Tibial nerve (tissue), 4 donors: Measurements from ENCODE around the gene AFF3. TPM values are rescaled to one million over a fixed set of nuclear protein-coding genes. Genes with fewer than 3 reads are reported as not detected.

Source experiments
- DNase-seq, 2 donors: peaks; one replicate each; pipeline ENCODE4 v3.0.0-alpha.2; 2019; ENCODE audit warnings: low spot score in 2 of 2
- H3K27ac ChIP-seq, 4 donors: fragments of 200-600 bp; sonication (generic) in 3 of 4; one replicate each; pipeline ENCODE4 v1.5.1; 2017 to 2019; ENCODE audit warnings: mild to moderate bottlenecking in 1 of 4
- H3K27me3 ChIP-seq, 2 donors: fragments of 200-600 bp; sonication (generic) in 1 of 2; one replicate each; pipeline versions ENCODE4 v1.5.1 to v1.6.0; 2017 to 2019
- H3K36me3 ChIP-seq, 3 donors: fragments of 200-600 bp; sonication (generic); one replicate each; pipeline ENCODE4 v1.5.1; 2018 to 2019
- H3K4me1 ChIP-seq, 4 donors: fragments of 200-600 bp; sonication (generic) in 3 of 4; one replicate each; pipeline ENCODE4 v1.5.1; 2017 to 2019
- H3K4me3 ChIP-seq, 4 donors: fragments of 200-600 bp; sonication (generic) in 3 of 4; one replicate each; pipeline ENCODE4 v1.5.1; 2017 to 2019; ENCODE audit warnings: mild to moderate bottlenecking in 1 of 4, moderate library complexity in 1 of 4
- H3K9me3 ChIP-seq, 4 donors: fragments of 200-600 bp; sonication (generic) in 3 of 4; one replicate each; pipeline ENCODE4 v1.5.1; 2017 to 2019
- EP300 ChIP-seq, 2 donors: sonication (generic); formaldehyde crosslinking; IDR thresholded peaks; one replicate each; pipeline ENCODE4 v1.6.1; 2017; ENCODE audit warnings: antibody characterized with exemption in 2 of 2, mild to moderate bottlenecking in 1 of 2
- POLR2A ChIP-seq, 2 donors: fragments of 450-650 bp; IDR thresholded peaks; one replicate each; pipeline ENCODE4 v1.6.1; 2017; ENCODE audit warnings: antibody characterized with exemption in 2 of 2, mild to moderate bottlenecking in 2 of 2, moderate library complexity in 2 of 2
- WGBS, 2 donors: methylation state at CpG; one replicate each; pipeline ENCODE4 v1.1.5; 2018; 5-methylcytosine and 5-hydroxymethylcytosine counted together
- total RNA-seq, 4 donors: library from RNA; depleted of rRNA; stranded (reverse); fragments of >200 nt; gene quantifications; one replicate each; pipeline ENCODE4 v1.1.0, GENCODE V29; 2016
- TF ChIP-seq, protein P1 (sequence below), 5 experiments: fragments of 200-600 bp in 3 of 5; fragments of 450-650 bp in 2 of 5; sonication (generic) in 3 of 5; IDR thresholded peaks; one replicate each; pipeline ENCODE4 v1.5.1; 2016 to 2019; ENCODE audit warnings: antibody characterized with exemption in 5 of 5, mild to moderate bottlenecking in 3 of 5, moderate library complexity in 2 of 5

AFF3 gene
- total RNA-seq, 4 donors from 2014 or later: 7.2 to 36.0 (median 21.4) TPM

DNA sequence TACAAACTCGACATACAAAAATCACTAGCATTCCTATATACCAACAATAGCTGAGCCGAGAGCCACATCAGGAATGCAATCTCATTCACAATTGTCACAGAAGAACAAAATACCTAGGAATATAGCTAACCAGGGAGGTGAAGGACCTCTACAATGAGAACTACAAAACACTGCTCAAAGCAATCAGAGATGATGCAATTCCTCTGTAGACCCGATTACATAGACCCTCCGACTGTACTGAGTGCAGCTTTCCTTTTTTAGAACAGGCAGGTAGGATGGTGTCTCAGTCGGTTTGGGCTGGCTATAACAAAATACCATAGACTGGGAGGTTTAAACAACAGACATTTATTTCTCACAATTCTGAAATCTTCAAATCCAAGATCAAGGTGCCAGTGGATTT, 513.1 kb downstream of the AFF3 start:
- Histone ChIP-seq H3K27ac (no peak overlapping the region), H3K36me3 (no peaks in the 10 kb centered on the region), H3K4me1 (no peaks in the 10 kb centered on the region), H3K9me3 (peaks cover 0 to 5% (median 0%) of the 10 kb centered on the region in 4 donors), H3K4me3 (no peak overlapping the region), H3K27me3 (no peaks in the 10 kb centered on the region)
- TF ChIP-seq, protein P1, sequence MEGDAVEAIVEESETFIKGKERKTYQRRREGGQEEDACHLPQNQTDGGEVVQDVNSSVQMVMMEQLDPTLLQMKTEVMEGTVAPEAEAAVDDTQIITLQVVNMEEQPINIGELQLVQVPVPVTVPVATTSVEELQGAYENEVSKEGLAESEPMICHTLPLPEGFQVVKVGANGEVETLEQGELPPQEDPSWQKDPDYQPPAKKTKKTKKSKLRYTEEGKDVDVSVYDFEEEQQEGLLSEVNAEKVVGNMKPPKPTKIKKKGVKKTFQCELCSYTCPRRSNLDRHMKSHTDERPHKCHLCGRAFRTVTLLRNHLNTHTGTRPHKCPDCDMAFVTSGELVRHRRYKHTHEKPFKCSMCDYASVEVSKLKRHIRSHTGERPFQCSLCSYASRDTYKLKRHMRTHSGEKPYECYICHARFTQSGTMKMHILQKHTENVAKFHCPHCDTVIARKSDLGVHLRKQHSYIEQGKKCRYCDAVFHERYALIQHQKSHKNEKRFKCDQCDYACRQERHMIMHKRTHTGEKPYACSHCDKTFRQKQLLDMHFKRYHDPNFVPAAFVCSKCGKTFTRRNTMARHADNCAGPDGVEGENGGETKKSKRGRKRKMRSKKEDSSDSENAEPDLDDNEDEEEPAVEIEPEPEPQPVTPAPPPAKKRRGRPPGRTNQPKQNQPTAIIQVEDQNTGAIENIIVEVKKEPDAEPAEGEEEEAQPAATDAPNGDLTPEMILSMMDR (IDR thresholded peaks at IDR 0.05): no peak
- no peak for TF ChIP-seq EP300 (IDR thresholded peaks at IDR 0.05)
- TF ChIP-seq POLR2A (IDR thresholded peaks at IDR 0.05): no peak
- DNase-seq: no peak
- 87 to 91% methylated on average over 5 of the region's 5 CpGs for WGBS, 2 donors

DNA sequence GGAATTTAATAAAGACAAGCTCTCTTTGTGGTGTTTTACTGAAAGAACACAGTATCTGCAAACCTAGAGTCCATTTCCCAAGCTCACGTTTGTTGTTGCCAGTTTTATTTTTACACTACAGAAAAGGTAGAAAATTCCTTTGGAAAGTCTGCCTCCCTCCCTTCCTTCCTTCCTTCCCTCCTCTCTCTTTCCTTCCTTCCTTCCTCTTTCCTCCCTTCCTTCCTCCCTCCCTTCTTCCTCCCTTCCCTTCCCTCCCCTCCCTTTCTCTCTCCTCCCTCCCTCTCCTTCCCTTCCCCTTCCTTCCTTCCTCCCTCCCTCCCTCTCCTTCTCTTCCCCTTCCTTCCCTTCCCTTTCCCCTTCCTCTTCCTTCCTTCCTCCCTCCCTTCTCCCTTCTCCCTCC, 516.2 kb downstream of the AFF3 start:
- TF ChIP-seq, protein P1 (IDR thresholded peaks at IDR 0.05): no peak
- no peak for TF ChIP-seq POLR2A (IDR thresholded peaks at IDR 0.05)
- no peak for TF ChIP-seq EP300 (IDR thresholded peaks at IDR 0.05)

DNA sequence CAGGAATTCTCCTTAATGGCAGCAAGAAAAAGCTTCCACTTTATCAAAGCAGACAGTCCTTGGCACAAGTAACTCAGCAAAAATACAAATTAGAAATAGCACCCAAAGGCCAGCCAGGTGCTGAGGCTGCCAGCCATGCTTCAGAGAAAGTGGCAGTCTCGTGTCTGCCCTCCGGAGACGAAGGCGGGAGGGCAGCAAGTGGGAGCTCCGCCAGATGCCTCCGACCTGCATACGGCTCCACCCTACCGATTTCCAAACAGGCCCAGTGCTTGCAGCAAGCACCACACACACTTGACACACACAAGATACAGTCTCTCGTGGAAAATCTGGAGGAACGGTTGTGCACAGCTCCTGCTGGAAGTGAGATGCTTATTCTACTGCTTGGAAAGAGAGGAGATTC, 517.7 kb downstream of the AFF3 start:
- Histone ChIP-seq H3K4me1 (no peaks in the 10 kb centered on the region), H3K9me3 (no peaks in the 10 kb centered on the region), H3K27ac (no peak overlapping the region), H3K4me3 (no peak overlapping the region), H3K27me3 (no peaks in the 10 kb centered on the region), H3K36me3 (no peaks in the 10 kb centered on the region)
- 66 to 70% methylated on average over 10 of the region's 10 CpGs for WGBS, 2 donors
- TF ChIP-seq POLR2A (IDR thresholded peaks at IDR 0.05) (no peak), EP300 (IDR thresholded peaks at IDR 0.05) (no peak)
- TF ChIP-seq, protein P1 (IDR thresholded peaks at IDR 0.05): no peak
- no peak for DNase-seq

More for the DNA sequence above, 516.2 kb downstream of the AFF3 start:
- no peak for DNase-seq
- WGBS, 2 donors: 26 to 37% methylated on average over 1 of the region's 1 CpG
- Histone ChIP-seq H3K9me3 (no peaks in the 10 kb centered on the region), H3K4me1 (no peaks in the 10 kb centered on the region), H3K27me3 (no peaks in the 10 kb centered on the region), H3K27ac (no peak overlapping the region), H3K36me3 (no peaks in the 10 kb centered on the region), H3K4me3 (no peak overlapping the region)

DNA sequence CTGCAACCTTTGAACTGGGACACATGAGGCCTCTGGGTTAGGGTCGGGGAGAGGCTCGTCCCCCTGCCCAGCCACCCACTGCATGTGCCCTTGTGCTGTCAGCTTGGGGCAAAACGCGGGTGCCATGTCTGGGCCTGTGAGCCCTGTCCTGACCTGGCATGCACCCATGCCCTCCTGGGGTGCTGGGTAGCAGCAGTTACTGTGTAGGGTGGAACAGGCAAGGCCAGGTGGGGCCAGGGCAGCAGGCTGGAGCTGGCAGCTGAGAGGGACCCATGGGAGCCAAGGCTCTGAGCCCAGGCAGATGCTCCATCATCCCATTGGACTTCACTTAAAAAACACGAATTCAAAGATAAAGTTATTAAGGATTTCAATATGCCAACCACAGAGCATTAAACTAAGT, 518.8 kb downstream of the AFF3 start:
- no peak for TF ChIP-seq EP300 (IDR thresholded peaks at IDR 0.05)
- TF ChIP-seq, protein P1 (IDR thresholded peaks at IDR 0.05): no peak
- TF ChIP-seq POLR2A (IDR thresholded peaks at IDR 0.05): no peak
- no peak for DNase-seq
- Histone ChIP-seq H3K4me1 (peaks cover 0 to 5% (median 0%) of the 10 kb centered on the region in 4 donors), H3K4me3 (no peak overlapping the region), H3K9me3 (no peaks in the 10 kb centered on the region), H3K27me3 (no peaks in the 10 kb centered on the region), H3K27ac (no peak overlapping the region), H3K36me3 (no peaks in the 10 kb centered on the region)
- 95 to 96% methylated on average over 5 of the region's 5 CpGs for WGBS, 2 donors

DNA sequence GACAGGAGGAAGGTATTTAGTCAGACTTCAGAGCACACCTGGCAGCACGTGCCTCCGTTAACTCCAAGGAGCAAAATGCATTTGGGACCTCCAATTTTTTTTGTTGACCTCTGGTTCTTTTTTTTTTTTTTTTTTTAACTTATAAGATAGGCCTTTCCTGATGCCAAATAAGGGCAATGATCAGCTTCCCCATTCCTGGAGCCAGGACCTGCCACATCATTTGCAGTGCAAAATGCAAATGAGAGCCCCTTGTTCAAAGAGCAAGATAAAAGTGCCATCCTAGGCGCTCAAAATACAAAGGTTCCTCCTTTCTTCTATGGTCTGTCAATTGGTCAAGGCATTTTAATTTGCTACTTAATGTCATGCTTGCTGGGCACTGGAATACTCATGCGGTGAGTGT, 519.4 kb downstream of the AFF3 start:
- DNase-seq: no peak
- H3K27ac ChIP-seq: no peak overlapping the region
- TF ChIP-seq POLR2A (IDR thresholded peaks at IDR 0.05) (no peak), EP300 (IDR thresholded peaks at IDR 0.05) (no peak)
- TF ChIP-seq, protein P1 (IDR thresholded peaks at IDR 0.05): no peak
- peaks cover 0 to 5% (median 0%) of the 10 kb centered on the region in 4 donors for H3K4me1 ChIP-seq
- WGBS, 2 donors: 96 to 100% methylated on average over 4 of the region's 4 CpGs
- no peak overlapping the region for H3K4me3 ChIP-seq
- H3K27me3 ChIP-seq: no peaks in the 10 kb centered on the region
- H3K9me3 ChIP-seq: no peaks in the 10 kb centered on the region
- no peaks in the 10 kb centered on the region for H3K36me3 ChIP-seq
